Lung (tissue), 12 donors: ENCODE data around the gene LDLRAP1. TPM values are rescaled to one million over a fixed set of nuclear protein-coding genes. Genes with fewer than 3 reads are reported as not detected.

ENCODE experiments used
- ATAC-seq: fragments of 200-7000 bp; cut with Tn5 transposase; one replicate; pipeline ENCODE4 v1.9.1; 2020; ENCODE audit warnings: moderate number of reproducible peaks; ENCODE audit not compliant: insufficient read depth, low FRiP score
- DNase-seq, 3 donors: peaks; one replicate each; pipeline ENCODE4 v3.0.0-alpha.2; 2013 to 2017
- H3K27ac ChIP-seq, 2 donors: one replicate each; pipeline ENCODE4 v1.5.1; 2013; ENCODE audit warnings: mild to moderate bottlenecking in 2 of 2, moderate library complexity in 2 of 2, control low read depth in 1 of 2, inconsistent platforms in 1 of 2, low read depth in 1 of 2, low read length in 1 of 2
- H3K27me3 ChIP-seq, 3 donors: one replicate each; pipeline ENCODE4 v1.5.1; 2013; ENCODE audit warnings: low read length in 2 of 3; ENCODE audit not compliant: control insufficient read depth in 3 of 3, insufficient read depth in 3 of 3
- H3K36me3 ChIP-seq, 4 donors: one replicate each; pipeline ENCODE4 v1.5.1; 2013; ENCODE audit warnings: low read length in 4 of 4, mild to moderate bottlenecking in 1 of 4, moderate library complexity in 1 of 4; ENCODE audit not compliant: control insufficient read depth in 4 of 4, insufficient read depth in 4 of 4
- H3K4me1 ChIP-seq, 5 donors: one replicate each; pipeline ENCODE4 v1.5.1; 2013; ENCODE audit warnings: low read length in 5 of 5, mild to moderate bottlenecking in 2 of 5, moderate library complexity in 1 of 5; ENCODE audit not compliant: control insufficient read depth in 5 of 5, insufficient read depth in 5 of 5
- H3K4me3 ChIP-seq: one replicate; pipeline ENCODE4 v1.5.1; 2013; ENCODE audit warnings: mild to moderate bottlenecking, control low read depth, moderate library complexity
- H3K9ac ChIP-seq, 2 donors: one replicate each; pipeline ENCODE4 v1.5.1; 2013; ENCODE audit warnings: low read length in 2 of 2, control low read depth in 1 of 2; ENCODE audit not compliant: insufficient read depth in 1 of 2
- H3K9me3 ChIP-seq, 4 donors: one replicate each; pipeline ENCODE4 v1.5.1; 2013; ENCODE audit warnings: low read length in 3 of 4, mild to moderate bottlenecking in 1 of 4, moderate library complexity in 1 of 4; ENCODE audit not compliant: control insufficient read depth in 4 of 4, insufficient read depth in 3 of 4
- CTCF ChIP-seq: IDR thresholded peaks from 2 replicates; pipeline ENCODE4 v1.5.1; 2012; ENCODE audit warnings: mild to moderate bottlenecking; ENCODE audit errors: control extremely low read depth, extremely low read depth
- WGBS, 2 donors: extraction: QIAGEN DNeasy Blood & Tissue Kit; methylation state at CpG; one replicate each; pipeline ENCODE4 v1.1.7; 2013; 5-methylcytosine and 5-hydroxymethylcytosine counted together
- polyA plus RNA-seq, 2 donors: library from polyadenylated mRNA; stranded (reverse); fragments of 200-250 nt; gene quantifications; one replicate each; pipeline ENCODE4 v1.2.1, GENCODE V29; 2013
- total RNA-seq, 2 donors: library from RNA; depleted of rRNA in 1 of 2; stranded (reverse); fragments of >200 nt in 1 of 2; gene quantifications; one replicate each; pipeline ENCODE4 v1.2.1, GENCODE V29; 2014 to 2021
- donor health status: control.
- donor health status: control.
- donor health status: Bipolar disorder and iron deficiency.
- donor health status: healthy.
- donor health status: DM: yes; HTN: yes; CAD: no.

The LDLRAP1 gene
- total and polyA plus RNA-seq, 4 donors = 15.2 to 23.4 (median 18.3) TPM

GRCh38 chr1:25533775-25534409, 9.5 kb upstream of the LDLRAP1 start:
- Histone ChIP-seq H3K9me3 (no peaks in the 10 kb centered on the region), H3K27ac (no peak overlapping the region), H3K4me3 (no peak overlapping the region), H3K4me1 (no peaks in the 10 kb centered on the region), H3K27me3 (no peaks in the 10 kb centered on the region), H3K9ac (no peak overlapping the region), H3K36me3 (no peaks in the 10 kb centered on the region)
- ATAC-seq = no peak
- WGBS, 2 donors = 80 to 87% methylated on average over 9 of the region's 9 CpGs
- DNase-seq = no peak
- TF ChIP-seq CTCF = no peak

GRCh38 chr1:25534410-25534788, 9.0 kb upstream of the LDLRAP1 start:
- TF ChIP-seq CTCF = no peak
- H3K4me3 ChIP-seq = no peak overlapping the region
- ATAC-seq (no peak), DNase-seq (no peak)
- H3K9ac ChIP-seq = no peak overlapping the region
- no peak overlapping the region for H3K27ac ChIP-seq
- no peaks in the 10 kb centered on the region for H3K36me3 ChIP-seq
- H3K9me3 ChIP-seq = no peaks in the 10 kb centered on the region
- no peaks in the 10 kb centered on the region for H3K4me1 ChIP-seq
- WGBS, 2 donors = 94 to 98% methylated on average over 4 of the region's 4 CpGs
- H3K27me3 ChIP-seq = no peaks in the 10 kb centered on the region

GRCh38 chr1:25536124-25536523, 7.3 kb upstream of the LDLRAP1 start:
- no peaks in the 10 kb centered on the region for H3K9me3 ChIP-seq
- H3K27me3 ChIP-seq = no peaks in the 10 kb centered on the region
- ATAC-seq = no peak
- no peak overlapping the region for H3K9ac ChIP-seq
- H3K4me1 ChIP-seq = no peaks in the 10 kb centered on the region
- 84 to 86% methylated on average over 3 of the region's 3 CpGs for WGBS, 2 donors
- DNase-seq = no peak
- TF ChIP-seq CTCF = no peak
- no peak overlapping the region for H3K4me3 ChIP-seq
- no peaks in the 10 kb centered on the region for H3K36me3 ChIP-seq
- no peak overlapping the region for H3K27ac ChIP-seq
